DOHH2 (cell line): ENCODE results near the gene CFAP73.

Experiments used
- H3F3A ChIP-seq: fragments of 200-600 bp; sonication (generic), shearing (Covaris generic); 2 replicates; pipeline ENCODE4 v1.6.0; 2016; ENCODE audit warnings: antibody characterized with exemption, mild to moderate bottlenecking; ENCODE audit not compliant: control insufficient read depth, insufficient read depth
- H3K27ac ChIP-seq: fragments of 200-600 bp; sonication (generic); 2 replicates; pipeline ENCODE4 v1.5.1; 2014; ENCODE audit warnings: low read depth, mild to moderate bottlenecking, low read length, moderate library complexity
- H3K27me3 ChIP-seq: fragments of 200-600 bp; sonication (generic); 2 replicates; pipeline ENCODE4 v1.6.1; 2014; ENCODE audit warnings: mild to moderate bottlenecking, low read length, mixed read lengths; ENCODE audit not compliant: control insufficient read depth
- H3K36me3 ChIP-seq: fragments of 200-600 bp; sonication (generic); 2 replicates; pipeline ENCODE4 v1.6.1; 2014; ENCODE audit warnings: mild to moderate bottlenecking, low read length, moderate library complexity, mixed read lengths; ENCODE audit not compliant: control insufficient read depth
- H3K4me1 ChIP-seq: fragments of 200-600 bp; sonication (generic); 2 replicates; pipeline ENCODE4 v1.6.1; 2014; ENCODE audit warnings: mild to moderate bottlenecking, low read length, mixed read lengths; ENCODE audit not compliant: control insufficient read depth
- H3K4me2 ChIP-seq: fragments of 200-600 bp; sonication (generic); 2 replicates; pipeline ENCODE4 v1.6.0; 2014; ENCODE audit warnings: mild to moderate bottlenecking, low read length, moderate library complexity
- H3K4me3 ChIP-seq: fragments of 200-600 bp; sonication (generic); 2 replicates; pipeline ENCODE4 v1.5.1; 2014; ENCODE audit warnings: mild to moderate bottlenecking, low read length, mixed read lengths
- H3K79me2 ChIP-seq: fragments of 200-600 bp; sonication (generic); 2 replicates; pipeline ENCODE4 v1.6.1; 2014; ENCODE audit warnings: mild to moderate bottlenecking, low read length, mixed read lengths; ENCODE audit not compliant: control insufficient read depth
- H3K9me2 ChIP-seq: fragments of 200-600 bp; sonication (generic); replicated peaks from 2 replicates; pipeline ENCODE4 v1.6.1; 2014; ENCODE audit warnings: mild to moderate bottlenecking, low read length, mixed read lengths; ENCODE audit not compliant: control insufficient read depth
- H3K9me3 ChIP-seq: fragments of 200-600 bp; sonication (generic); 2 replicates; pipeline ENCODE4 v1.6.1; 2014; ENCODE audit warnings: antibody characterized with exemption, low read length, mixed read lengths; ENCODE audit not compliant: control insufficient read depth, insufficient read depth
- H4K20me1 ChIP-seq: fragments of 200-600 bp; sonication (generic); 2 replicates; pipeline ENCODE4 v1.6.0; 2014; ENCODE audit warnings: low read depth, mild to moderate bottlenecking, antibody characterized with exemption, low read length, moderate library complexity; ENCODE audit not compliant: control insufficient read depth, insufficient read depth
- CTCF ChIP-seq: fragments of 200-600 bp; sonication (generic); IDR thresholded peaks from one replicate; pipeline ENCODE4 v1.5.1; 2014; ENCODE audit warnings: antibody characterized with exemption, mild to moderate bottlenecking, low read depth, low read length; ENCODE audit not compliant: poor library complexity, severe bottlenecking
- EZH2phosphoT487 ChIP-seq: fragments of 200-600 bp; sonication (generic); IDR thresholded peaks from 2 replicates; pipeline ENCODE4 v1.6.1; 2017; ENCODE audit warnings: borderline replicate concordance, mild to moderate bottlenecking, antibody characterized with exemption, low read length, moderate library complexity, mixed read lengths

CFAP73 gene

GRCh38 chr12:113180333-113180732, 30.8 kb downstream of the CFAP73 start:
- no peaks in the 10 kb centered on the region for H3K9me2 ChIP-seq
- H3K79me2 ChIP-seq: peaks cover 52% of the 10 kb centered on the region
- H3K27me3 ChIP-seq: no peaks in the 10 kb centered on the region
- no peak overlapping the region for H3K27ac ChIP-seq
- peaks cover 30% of the 10 kb centered on the region for H3K4me1 ChIP-seq
- H3K36me3 ChIP-seq: peaks cover 80% of the 10 kb centered on the region
- 0 out of 2 replicates have a peak, but pooled peaks cover 2% of the 10 kb centered on the region for H3F3A ChIP-seq
- no peak overlapping the region for H3K4me2 ChIP-seq
- no peak overlapping the region for H3K4me3 ChIP-seq
- H3K9me3 ChIP-seq: no peaks in the 10 kb centered on the region
- TF ChIP-seq CTCF (no peak), EZH2phosphoT487 (no peak)
- peaks cover 7% of the 10 kb centered on the region; the same call in 1 of the 2 replicates for H4K20me1 ChIP-seq

DNA sequence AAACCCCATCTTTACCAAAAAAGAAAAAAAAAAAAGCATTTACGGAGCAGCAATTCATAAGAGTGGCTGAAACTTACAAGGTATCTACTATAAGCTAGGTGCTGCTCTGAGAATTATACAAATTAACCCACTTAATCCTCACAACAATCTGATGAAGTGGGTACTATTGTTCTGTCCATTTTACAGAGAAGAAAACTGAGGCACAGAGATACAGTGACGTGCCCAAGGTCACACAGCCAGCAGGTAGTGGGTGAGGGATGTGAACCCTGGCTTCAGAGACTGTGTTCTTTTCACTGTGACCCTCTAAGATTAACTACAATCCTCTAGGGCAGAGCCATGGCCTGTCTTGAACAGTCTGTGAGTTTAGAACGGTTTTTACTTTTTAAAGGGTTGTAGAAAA, 32.5 kb downstream of the CFAP73 start:
- Histone ChIP-seq H3K4me1 (peaks cover 39% of the 10 kb centered on the region), H3K36me3 (peaks cover 81% of the 10 kb centered on the region), H3K9me3 (no peaks in the 10 kb centered on the region), H3F3A (no peaks in the 10 kb centered on the region), H3K79me2 (peaks cover 68% of the 10 kb centered on the region), H3K27me3 (no peaks in the 10 kb centered on the region), H3K9me2 (no peaks in the 10 kb centered on the region), H3K4me2 (no peak overlapping the region), H3K4me3 (no peak overlapping the region), H4K20me1 (peaks cover 7% of the 10 kb centered on the region; the same call in 1 of the 2 replicates), H3K27ac (no peak overlapping the region)
- TF ChIP-seq EZH2phosphoT487 (no peak), CTCF (no peak)

GRCh38 chr12:113183030-113183589, 33.6 kb downstream of the CFAP73 start:
- Histone ChIP-seq H3F3A (no peaks in the 10 kb centered on the region), H3K27me3 (no peaks in the 10 kb centered on the region), H3K27ac (0 out of 2 replicates have a peak overlapping the region, but pooled peaks have one; percentile 0), H3K4me2 (peak overlapping the region; percentile 92), H3K4me3 (peak overlapping the region; percentile 87), H3K4me1 (peaks cover 47% of the 10 kb centered on the region), H3K9me3 (no peaks in the 10 kb centered on the region), H3K36me3 (peaks cover 81% of the 10 kb centered on the region), H4K20me1 (peaks cover 7% of the 10 kb centered on the region; the same call in 1 of the 2 replicates), H3K9me2 (no peaks in the 10 kb centered on the region), H3K79me2 (peaks cover 79% of the 10 kb centered on the region)
- TF ChIP-seq EZH2phosphoT487 (no peak), CTCF (no peak)
